Activated CD8-positive, alpha-beta memory T cell treated with anti-CD3 and anti-CD28 coated beads, Interleukin-2, amount 50 U/mL, for 48 hours (primary cell): ENCODE data around the gene LHB.
"Not testable (repeated sequence)": the region's sequence is repeated elsewhere in the genome, so short reads cannot be mapped to it uniquely, and the experiment has no call there.

ENCODE experiments used
- DNase-seq: peaks from one replicate; pipeline ENCODE4 v3.0.0-alpha.2; 2020

LHB gene

DNA sequence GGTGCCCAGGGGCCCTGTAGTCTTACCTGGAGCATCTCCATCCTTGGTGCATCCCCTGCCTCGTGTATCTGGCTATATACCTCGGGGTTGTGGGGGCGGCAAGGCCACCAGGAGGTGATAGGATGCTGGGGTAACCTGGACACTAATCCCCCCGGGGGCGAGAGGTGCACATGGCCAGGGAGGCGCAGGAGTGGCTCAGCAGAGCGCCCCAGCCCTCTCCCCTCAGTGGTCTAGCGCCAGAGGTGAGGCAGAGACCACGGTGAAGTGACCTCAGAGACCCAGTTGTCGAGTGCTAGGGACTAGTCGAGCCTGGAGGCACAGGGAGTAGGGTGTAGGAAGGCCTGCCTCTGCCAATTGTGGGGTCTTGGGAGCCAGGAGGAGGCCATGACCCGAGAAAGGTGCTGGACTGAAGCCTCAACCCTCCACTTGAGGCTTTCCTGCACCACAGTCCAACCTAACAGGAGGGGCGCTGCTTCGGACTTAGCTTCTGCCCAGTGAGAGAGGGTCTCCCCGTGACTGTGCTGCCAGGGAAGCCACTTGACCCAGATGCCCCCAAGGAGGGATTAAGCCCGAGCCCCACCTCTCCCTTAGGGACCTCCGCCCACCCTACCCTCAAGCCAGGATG, at the start of gene LHB:
TSS of gene LHB (minus strand) at position 51 of the 625 bp plus-strand sequence. CDS start at position 41, 10 bp downstream.
- DNase-seq: no peak

- no peak for DNase-seq
These were observed 49.1 kb upstream of the LHB start for GRCh38 chr19:49065905-49066512.

DNA sequence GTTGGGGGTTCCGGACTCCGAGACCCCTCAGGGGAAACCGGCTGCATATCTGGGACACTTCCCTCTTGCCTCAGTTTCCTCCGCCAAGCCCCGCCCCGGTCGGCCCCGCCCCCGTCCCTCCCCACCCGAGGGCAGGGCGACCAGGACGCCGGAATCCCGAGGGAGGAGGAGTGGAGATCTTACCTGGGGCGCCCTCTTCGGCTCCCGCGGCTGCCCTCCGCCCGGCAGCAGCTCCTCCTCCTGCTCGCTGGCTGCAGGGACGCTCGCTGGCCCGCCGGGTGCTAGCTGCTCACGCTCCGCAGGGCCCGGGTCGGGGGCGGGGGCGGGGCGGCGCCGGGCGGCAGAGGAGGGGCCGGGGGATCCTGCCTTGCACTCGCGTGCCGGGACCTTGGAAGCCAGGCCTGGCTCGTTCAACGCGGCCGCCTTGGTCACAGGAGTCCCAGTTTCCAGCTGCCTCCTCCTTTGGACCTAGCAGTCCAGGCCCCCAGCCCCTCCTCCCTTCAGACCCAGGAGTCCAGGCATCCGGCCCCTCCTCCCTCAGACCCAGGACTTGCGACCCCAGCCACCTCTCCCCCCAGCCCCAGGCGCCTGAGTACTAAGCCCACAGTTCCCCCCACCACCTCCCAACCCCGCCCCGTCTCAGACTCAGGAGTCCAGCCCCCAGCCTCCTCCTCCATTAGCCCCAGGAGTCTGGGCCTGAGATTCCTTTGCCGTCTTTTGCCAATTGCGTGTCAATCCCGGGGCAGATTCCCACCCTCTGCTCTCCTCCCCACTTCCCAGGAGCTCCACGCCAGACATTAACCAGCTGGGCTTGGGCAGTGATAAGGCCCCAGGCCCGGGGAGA, 48.1 kb upstream of the LHB start, which contains the start of gene NTF4:
TSS of gene NTF4 (minus strand) at position 51 of the 844 bp plus-strand sequence. CDS start 2,821 bp downstream, outside the sequence.
- no peak for DNase-seq

DNA sequence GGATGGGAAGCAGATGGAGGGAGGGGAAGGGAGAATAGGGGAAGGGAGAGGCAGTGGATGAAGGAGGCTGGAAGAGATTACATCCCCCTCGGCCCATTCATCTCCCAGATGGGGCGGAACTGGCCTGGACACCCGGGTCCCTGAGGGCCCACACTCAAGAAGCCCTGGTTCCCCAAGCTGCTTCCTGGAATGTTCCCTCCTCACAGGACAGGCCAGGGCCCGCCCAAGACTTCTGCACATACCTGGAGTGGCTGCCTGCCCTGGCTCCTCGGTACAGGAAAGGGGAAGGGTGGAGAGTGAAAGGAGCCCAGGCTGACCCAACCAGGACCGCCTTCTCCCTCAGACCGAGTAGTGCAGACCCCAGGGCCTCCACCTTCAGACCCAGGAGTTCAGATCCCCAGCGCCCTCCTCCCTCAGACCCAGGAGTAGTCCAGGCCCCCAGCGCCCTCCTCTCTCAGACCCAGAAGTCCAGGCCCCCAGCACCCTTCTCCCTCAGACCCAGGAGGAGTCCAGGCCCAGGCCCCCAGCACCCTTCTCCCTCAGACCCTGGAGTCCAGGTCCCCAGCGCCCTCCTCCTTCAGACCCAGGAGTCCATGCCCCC, 47.2 kb upstream of the LHB start:
- no peak for DNase-seq

DNA sequence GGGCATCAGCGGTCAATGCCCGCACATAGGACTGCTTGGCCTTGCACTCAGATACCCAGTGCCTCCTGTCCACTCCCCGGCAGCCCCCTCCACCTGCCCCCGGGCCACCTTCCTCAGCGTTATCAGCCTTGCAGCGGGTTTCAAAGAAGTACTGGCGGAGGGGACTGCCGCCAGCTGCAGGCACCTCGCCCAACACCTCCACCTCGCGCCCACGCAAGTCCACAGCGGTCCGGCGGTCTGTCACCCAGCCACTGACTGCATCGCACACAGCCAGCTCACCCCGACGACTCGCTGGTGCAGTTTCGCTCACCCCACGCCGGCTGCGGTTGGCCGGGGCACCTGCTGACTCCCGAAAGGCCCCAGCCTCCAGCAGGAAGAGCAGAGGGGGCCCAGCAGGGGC, 44.6 kb upstream of the LHB start:
- no peak for DNase-seq

- no peak for DNase-seq
These were observed 44.1 kb upstream of the LHB start for GRCh38 chr19:49061000-49061399.

GRCh38 chr19:49059053-49059452, 42.2 kb upstream of the LHB start:
- no peak for DNase-seq

DNA sequence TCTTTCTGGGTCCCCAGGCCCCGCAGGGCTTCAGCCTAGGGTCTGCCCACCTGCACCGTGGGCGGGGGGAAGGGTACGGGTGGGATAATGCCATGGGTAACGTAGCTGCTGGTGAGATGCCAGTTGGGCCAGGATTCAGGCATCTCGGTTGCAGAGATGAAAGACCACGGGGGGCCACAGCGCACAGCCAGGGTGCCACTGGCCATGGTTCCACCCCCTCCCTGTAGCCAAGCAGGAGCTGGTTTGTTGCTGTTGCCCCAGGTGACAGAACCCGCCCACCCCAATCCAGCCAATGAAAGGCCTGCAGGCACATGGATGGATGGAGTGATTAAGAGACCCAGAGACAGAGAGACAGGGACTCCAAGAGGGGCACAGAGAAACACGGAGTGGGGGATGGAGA, 41.7 kb upstream of the LHB start:
- no peak for DNase-seq

GRCh38 chr19:49057636-49058234, 40.8 kb upstream of the LHB start, which contains the start of gene CGB7:
Gene CGB7, minus strand, starts transcription at chr19:49057749. Its CDS starts 2,374 bp downstream, at chr19:49055375.
- DNase-seq: no peak

DNA sequence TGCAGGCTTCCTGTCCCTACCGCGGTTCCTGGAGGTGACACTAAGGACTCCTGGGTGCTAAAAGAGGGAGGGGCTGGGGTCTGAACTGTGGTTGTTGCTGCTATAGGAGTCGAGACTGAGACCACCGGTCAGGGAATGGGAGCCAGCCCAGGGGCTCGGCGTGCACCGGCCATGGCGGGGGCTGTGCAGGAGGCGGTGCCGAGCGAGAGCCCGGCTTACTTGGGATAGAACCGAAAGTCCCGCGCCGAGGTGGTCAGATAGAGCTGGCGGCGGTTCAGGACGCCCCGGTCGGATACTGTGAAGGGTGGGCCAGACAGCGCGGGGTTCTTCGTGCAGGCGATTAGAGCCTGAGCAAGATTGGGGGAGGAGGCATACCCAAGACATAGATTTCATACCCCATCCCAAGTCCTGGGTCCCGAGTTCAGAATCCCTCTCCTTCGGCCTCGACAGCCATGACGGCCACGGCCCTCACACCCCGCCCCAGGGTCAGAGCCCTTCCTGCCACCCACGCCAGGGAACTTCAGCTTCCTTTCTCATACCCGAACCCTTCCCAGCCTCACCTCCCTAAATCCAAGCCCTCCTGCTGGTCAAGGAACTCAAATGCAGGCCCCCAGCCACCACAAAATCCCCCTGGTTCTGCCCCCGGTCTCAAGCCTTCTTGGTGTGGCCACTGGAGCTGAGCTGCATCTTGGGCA, 40.2 kb upstream of the LHB start:
- DNase-seq: not testable (repeated sequence)

GRCh38 chr19:49056101-49056901, 39.4 kb upstream of the LHB start:
- peak; percentile 76 for DNase-seq

DNA sequence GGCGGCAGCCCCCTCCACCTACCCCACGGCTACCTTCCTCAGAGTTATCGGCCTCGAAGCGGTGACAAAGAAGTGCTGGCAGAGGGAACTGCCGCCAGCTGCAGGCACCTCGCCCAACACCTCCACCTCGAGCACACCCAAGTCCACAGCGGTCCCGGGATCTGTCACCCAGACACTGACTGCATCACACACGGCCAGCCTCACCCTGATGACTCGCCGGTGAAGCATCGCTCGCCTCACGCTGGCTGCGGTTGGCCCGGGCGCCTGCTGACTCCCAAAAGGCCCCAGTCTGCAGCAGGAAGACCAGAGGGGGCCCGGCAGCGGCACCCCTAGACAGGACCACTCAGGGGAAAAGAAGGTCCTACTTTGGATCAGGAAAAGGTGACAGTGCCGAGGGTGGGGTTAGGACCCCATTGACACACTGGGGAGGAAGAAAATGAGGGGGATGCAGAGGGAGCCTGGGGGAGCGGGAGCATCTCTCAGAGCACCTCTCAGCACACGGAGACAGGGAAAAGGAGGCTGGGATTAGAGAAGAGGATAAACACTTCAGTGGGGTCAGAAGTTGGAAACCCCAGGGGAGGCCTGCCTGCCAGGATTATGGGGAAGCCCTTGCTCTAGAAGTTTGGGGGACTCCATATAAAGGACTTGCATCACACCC, 33.6 kb upstream of the LHB start:
- DNase-seq: not testable (repeated sequence)

GRCh38 chr19:49049834-49050233, 32.9 kb upstream of the LHB start:
- not testable (repeated sequence) for DNase-seq

GRCh38 chr19:49049011-49049410, 32.1 kb upstream of the LHB start, which contains the start of gene CGB8:
Gene CGB8, minus strand, starts transcription at chr19:49049111. Its CDS starts 372 bp downstream, at chr19:49048739.
- not testable (repeated sequence) for DNase-seq

DNA sequence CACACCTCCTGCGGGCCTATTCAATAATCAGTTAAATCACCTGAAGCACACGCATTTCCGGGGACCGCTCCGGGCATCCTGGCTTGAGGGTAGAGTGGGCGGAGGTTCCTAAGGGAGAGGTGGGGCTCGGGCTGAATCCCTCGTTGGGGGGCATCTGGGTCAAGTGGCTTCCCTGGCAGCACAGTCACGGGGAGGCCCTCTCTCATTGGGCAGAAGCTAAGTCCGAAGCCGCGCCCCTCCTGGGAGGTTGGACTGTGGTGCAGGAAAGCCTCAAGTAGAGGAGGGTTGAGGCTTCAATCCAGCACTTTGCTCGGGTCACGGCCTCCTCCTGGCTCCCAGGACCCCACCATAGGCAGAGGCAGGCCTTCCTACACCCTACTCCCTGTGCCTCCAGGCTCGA, 26.7 kb upstream of the LHB start, which contains the start of gene CGB5:
TSS of gene CGB5 (plus strand) at position 301 of the 400 bp plus-strand sequence. CDS start 362 bp downstream, outside the sequence.
- DNase-seq: not testable (repeated sequence)

- DNase-seq: not testable (repeated sequence)
These were observed 25.8 kb upstream of the LHB start for GRCh38 chr19:49042666-49043065.

GRCh38 chr19:49042177-49042576, 25.3 kb upstream of the LHB start:
- no peak for DNase-seq

DNA sequence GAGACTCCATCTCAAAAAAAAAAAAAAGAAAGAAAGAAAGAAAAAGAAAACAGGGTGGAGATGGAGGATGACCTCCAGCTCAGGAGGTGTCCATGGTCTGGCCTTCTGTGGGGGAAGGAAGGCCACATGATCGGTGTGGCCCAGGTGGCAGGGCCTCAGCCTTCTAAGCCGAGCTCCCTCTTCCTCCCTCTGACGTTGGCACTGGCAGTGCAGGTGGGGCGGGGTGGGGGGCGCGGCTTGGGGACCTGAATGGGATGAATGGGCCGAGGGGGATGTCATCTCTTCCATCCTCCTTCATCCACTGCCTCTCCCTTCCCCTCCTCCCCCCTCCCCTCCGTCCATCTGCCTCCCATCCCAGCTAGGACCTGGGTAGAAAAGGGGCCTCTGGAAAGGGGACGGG, 22.8 kb upstream of the LHB start:
- DNase-seq: not testable (repeated sequence)

DNA sequence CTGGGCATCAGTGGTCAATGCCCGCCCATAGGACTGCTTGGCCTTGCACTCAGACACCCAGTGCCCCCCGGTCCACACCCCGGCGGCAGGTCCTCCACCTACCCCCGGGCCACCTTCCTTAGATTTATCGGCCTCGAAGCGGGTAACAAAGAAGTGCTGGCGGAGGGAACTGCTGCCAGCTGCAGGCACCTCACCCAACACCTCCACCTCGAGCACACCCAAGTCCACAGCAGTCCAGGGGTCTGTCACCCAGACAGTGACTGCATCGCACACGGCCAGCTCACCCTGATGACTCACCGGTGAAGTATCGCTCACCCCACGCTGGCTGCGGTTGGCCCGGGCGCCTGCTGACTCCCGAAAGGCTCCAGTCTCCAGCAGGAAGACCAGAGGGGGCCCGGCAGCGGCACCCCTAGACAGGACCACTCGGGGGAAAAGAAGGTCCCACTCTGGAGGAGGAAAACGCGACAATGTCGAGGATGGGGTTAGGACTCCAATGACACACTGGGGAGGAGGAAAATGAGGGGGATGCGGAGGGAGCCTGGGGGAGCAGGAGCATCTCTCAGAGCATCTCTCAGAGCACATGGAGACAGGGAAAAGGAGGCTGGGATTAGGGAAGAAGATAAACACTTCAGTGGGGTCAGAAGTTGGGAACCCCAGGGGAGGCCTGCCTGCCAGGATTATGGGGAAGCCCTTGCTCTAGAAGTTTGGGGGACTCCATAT, 21.8 kb upstream of the LHB start:
- DNase-seq: not testable (repeated sequence)

- DNase-seq: not testable (repeated sequence)
These were observed 21.2 kb upstream of the LHB start for GRCh38 chr19:49038111-49038510.
